Liver (tissue), 9 donors: ENCODE results near the gene TYW1. TPM values are rescaled to one million over a fixed set of nuclear protein-coding genes. Genes with fewer than 3 reads are reported as not detected.
"Not testable (repeated sequence)": the region's sequence is repeated elsewhere in the genome, so short reads cannot be mapped to it uniquely, and the experiment has no call there.

ENCODE experiments used
- DNase-seq: peaks from one replicate; pipeline ENCODE4 v3.0.0-alpha.2; 2017; ENCODE audit warnings: low spot score
- H3K27ac ChIP-seq, 2 donors: one replicate each; pipeline ENCODE4 v1.7.0; 2013; ENCODE audit warnings: inconsistent platforms in 2 of 2, low read length in 2 of 2, control low read depth in 1 of 2, low read depth in 1 of 2, mild to moderate bottlenecking in 1 of 2
- H3K27me3 ChIP-seq, 4 donors: one replicate each; pipeline versions ENCODE4 v1.6.1 to v1.7.0; 2013; ENCODE audit warnings: low read length in 3 of 4, inconsistent platforms in 1 of 4, mild to moderate bottlenecking in 1 of 4, moderate library complexity in 1 of 4; ENCODE audit not compliant: control insufficient read depth in 4 of 4, insufficient read depth in 4 of 4
- H3K36me3 ChIP-seq, 4 donors: one replicate each; pipeline versions ENCODE4 v1.6.1 to v1.7.0; 2013; ENCODE audit warnings: low read length in 3 of 4, mild to moderate bottlenecking in 3 of 4, low read depth in 1 of 4, moderate library complexity in 1 of 4; ENCODE audit not compliant: control insufficient read depth in 4 of 4, insufficient read depth in 3 of 4
- H3K4me1 ChIP-seq, 4 donors: one replicate each; pipeline versions ENCODE4 v1.6.1 to v1.7.0; 2013; ENCODE audit warnings: low read length in 3 of 4, mild to moderate bottlenecking in 3 of 4, moderate library complexity in 1 of 4; ENCODE audit not compliant: control insufficient read depth in 4 of 4, insufficient read depth in 4 of 4
- H3K4me3 ChIP-seq, 3 donors: one replicate each; pipeline versions ENCODE4 v1.6.1 to v1.7.0; 2013; ENCODE audit warnings: low read length in 3 of 3, control low read depth in 1 of 3, low read depth in 1 of 3, mild to moderate bottlenecking in 1 of 3
- H3K9ac ChIP-seq, 2 donors: one replicate each; pipeline ENCODE4 v1.7.0; 2013; ENCODE audit warnings: low read length in 2 of 2, mild to moderate bottlenecking in 2 of 2, moderate library complexity in 2 of 2, control low read depth in 1 of 2, low read depth in 1 of 2
- H3K9me3 ChIP-seq, 4 donors: one replicate each; pipeline versions ENCODE4 v1.6.1 to v1.7.0; 2013; ENCODE audit warnings: low read length in 3 of 4; ENCODE audit not compliant: control insufficient read depth in 4 of 4
- CTCF ChIP-seq: fragments of 150-350 bp; IDR thresholded peaks from 2 replicates; pipeline ENCODE4 v1.5.1; 2017; ENCODE audit warnings: improper control_type of control experiment, low read depth, low read length; ENCODE audit not compliant: missing input control
- EGR1 ChIP-seq, 2 donors: IDR thresholded peaks; 2 replicates each; pipeline ENCODE4 v1.6.1; 2016 to 2018; ENCODE audit warnings: antibody characterized with exemption in 2 of 2, low read depth in 2 of 2
- FOXA1 ChIP-seq: IDR thresholded peaks from 2 replicates; pipeline ENCODE4 v1.6.1; 2016; ENCODE audit warnings: antibody characterized with exemption
- FOXA2 ChIP-seq: IDR thresholded peaks from 2 replicates; pipeline ENCODE4 v1.6.1; 2016; ENCODE audit warnings: antibody characterized with exemption
- GABPA ChIP-seq, 2 donors: IDR thresholded peaks in 1 of 2; conservative IDR thresholded peaks in 1 of 2; 2 replicates each; pipeline ENCODE4 v1.6.1; 2016; ENCODE audit warnings: antibody characterized with exemption in 2 of 2, mild to moderate bottlenecking in 1 of 2, moderate library complexity in 1 of 2
- HNF4A ChIP-seq, 2 donors: conservative IDR thresholded peaks; 2 replicates each; pipeline ENCODE4 v1.6.1; 2016; ENCODE audit warnings: antibody characterized with exemption in 2 of 2, mild to moderate bottlenecking in 2 of 2
- HNF4G ChIP-seq: IDR thresholded peaks from 2 replicates; pipeline ENCODE4 v1.6.1; 2016; ENCODE audit warnings: antibody characterized with exemption
- JUND ChIP-seq, 2 donors: IDR thresholded peaks; 2 replicates each; pipeline ENCODE4 v1.6.1; 2016; ENCODE audit warnings: antibody characterized with exemption in 2 of 2
- MAX ChIP-seq: IDR thresholded peaks from 2 replicates; pipeline ENCODE4 v1.6.1; 2016; ENCODE audit warnings: antibody characterized with exemption
- NR2F2 ChIP-seq: IDR thresholded peaks from 2 replicates; pipeline ENCODE4 v1.6.1; 2016; ENCODE audit warnings: antibody characterized with exemption
- RAD21 ChIP-seq, 2 donors: IDR thresholded peaks; 2 replicates each; pipeline ENCODE4 v1.6.1; 2016; ENCODE audit warnings: antibody characterized with exemption in 2 of 2, mild to moderate bottlenecking in 2 of 2
- REST ChIP-seq: IDR thresholded peaks from 2 replicates; pipeline ENCODE4 v1.6.1; 2016; ENCODE audit warnings: antibody characterized with exemption, mild to moderate bottlenecking
- RXRA ChIP-seq, 2 donors: IDR thresholded peaks; 2 replicates each; pipeline ENCODE4 v1.6.1; 2017 to 2018; ENCODE audit warnings: antibody characterized with exemption in 2 of 2, mild to moderate bottlenecking in 1 of 2
- SP1 ChIP-seq: IDR thresholded peaks from 2 replicates; pipeline ENCODE4 v1.6.1; 2018; ENCODE audit warnings: antibody characterized with exemption, mild to moderate bottlenecking
- TAF1 ChIP-seq: conservative IDR thresholded peaks from 2 replicates; pipeline ENCODE4 v1.6.1; 2016; ENCODE audit warnings: antibody characterized with exemption, mild to moderate bottlenecking
- YY1 ChIP-seq: IDR thresholded peaks from 2 replicates; pipeline ENCODE4 v1.6.1; 2016; ENCODE audit warnings: antibody characterized with exemption, mild to moderate bottlenecking
- ZBTB33 ChIP-seq: IDR thresholded peaks from 2 replicates; pipeline ENCODE4 v1.6.1; 2016; ENCODE audit warnings: antibody characterized with exemption
- WGBS: extraction: QIAGEN DNeasy Blood & Tissue Kit; methylation state at CpG from one replicate; pipeline ENCODE4 v1.1.7; 2013; 5-methylcytosine and 5-hydroxymethylcytosine counted together
- polyA plus RNA-seq, 2 donors: library from polyadenylated mRNA; stranded (reverse) in 1 of 2; unstranded in 1 of 2; fragments of 200-250 nt in 1 of 2; fragments of >200 nt in 1 of 2; fragmentation: Nextera tagmentation in 1 of 2; extraction: Ambion mirVana in 1 of 2; gene quantifications; one replicate each; pipeline versions ENCODE4 v1.2.1 to v1.2.3, GENCODE V29; 2013 to 2015
- total RNA-seq, 2 donors: library from RNA; depleted of rRNA; stranded (reverse); fragments of >200 nt; gene quantifications; one replicate each; pipeline ENCODE4 v1.2.3, GENCODE V29; 2014
- TF ChIP-seq, protein P1 (sequence below): IDR thresholded peaks from 2 replicates; pipeline ENCODE4 v1.6.1; 2016; ENCODE audit warnings: antibody characterized with exemption
- donor health status: healthy.
- donor health status: healthy.
- donor health status: healthy.
- donor health status: healthy.
- donor health status: healthy.

The TYW1 gene
- total and polyA plus RNA-seq, 4 donors, result 6.7 to 16.6 (median 9.9) TPM

- H3K4me3 ChIP-seq, result no peak overlapping the region
- no peak for TF ChIP-seq RXRA (IDR thresholded peaks at IDR 0.05)
- no peak for TF ChIP-seq CTCF
- no peak for TF ChIP-seq HNF4A (conservative IDR thresholded peaks at IDR 0.05)
- no peak for TF ChIP-seq RAD21 (IDR thresholded peaks at IDR 0.05)
- TF ChIP-seq NR2F2, result no peak
- no peak for TF ChIP-seq ZBTB33
- TF ChIP-seq GABPA (IDR thresholded peaks at IDR 0.05 in 1 of 2, conservative IDR thresholded peaks at IDR 0.05 in 1 of 2), result no peak
- no peak for TF ChIP-seq HNF4G
- no peak for TF ChIP-seq EGR1 (IDR thresholded peaks at IDR 0.05; ENCODE audit: low read depth in 2 of 2)
- TF ChIP-seq SP1, result no peak
- TF ChIP-seq TAF1, result no peak
- TF ChIP-seq MAX, result no peak
- TF ChIP-seq FOXA1, result no peak
- no peak for TF ChIP-seq FOXA2
- TF ChIP-seq YY1, result no peak
- H3K27me3 ChIP-seq, result no peaks in the 10 kb centered on the region
- H3K36me3 ChIP-seq, result peaks cover 4 to 17% (median 7%) of the 10 kb centered on the region in 4 donors
- H3K9ac ChIP-seq, result no peak overlapping the region
- no peak for DNase-seq
- no peak overlapping the region for H3K27ac ChIP-seq
- peaks cover 0 to 3% (median 0%) of the 10 kb centered on the region in 4 donors for H3K4me1 ChIP-seq
- 93% methylated on average over 2 of the region's 2 CpGs for WGBS
- no peaks in the 10 kb centered on the region for H3K9me3 ChIP-seq
Observed at GRCh38 chr7:67006965-67007364, 10.3 kb downstream of the TYW1 start.

DNA sequence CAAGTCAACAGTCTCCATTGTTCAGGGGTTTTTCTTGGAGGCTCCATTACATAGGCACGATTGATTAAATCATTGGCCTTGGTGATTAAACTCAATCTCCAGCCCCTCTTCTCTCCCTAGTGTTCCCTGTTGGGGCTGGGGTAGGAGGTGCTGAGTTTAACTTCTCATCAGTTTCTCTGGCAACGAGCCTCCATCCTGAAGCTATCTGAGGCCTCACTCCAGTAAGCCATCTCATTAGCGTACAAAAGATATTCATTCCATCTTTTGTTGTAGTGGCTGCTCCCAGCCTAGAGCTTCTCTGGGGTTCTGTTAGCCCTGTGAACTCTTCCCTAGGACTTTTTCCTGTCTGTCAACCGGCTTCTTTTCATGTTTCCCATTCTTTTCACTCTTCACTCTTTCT, 11.6 kb downstream of the TYW1 start:
- Histone ChIP-seq H3K4me1 (peaks cover 0 to 3% (median 0%) of the 10 kb centered on the region in 4 donors), H3K9ac (no peak overlapping the region), H3K36me3 (peaks cover 4 to 21% (median 7%) of the 10 kb centered on the region in 4 donors), H3K27ac (no peak overlapping the region), H3K9me3 (no peaks in the 10 kb centered on the region), H3K4me3 (no peak overlapping the region), H3K27me3 (no peaks in the 10 kb centered on the region)
- WGBS, result 93% methylated on average over 4 of the region's 4 CpGs
- no peak for DNase-seq
- TF ChIP-seq ZBTB33 (no peak), HNF4G (no peak), NR2F2 (no peak), YY1 (no peak), REST (no peak), FOXA1 (no peak), HNF4A (conservative IDR thresholded peaks at IDR 0.05) (no peak), MAX (no peak), RAD21 (IDR thresholded peaks at IDR 0.05) (no peak), JUND (IDR thresholded peaks at IDR 0.05) (no peak)
- TF ChIP-seq, protein P1, sequence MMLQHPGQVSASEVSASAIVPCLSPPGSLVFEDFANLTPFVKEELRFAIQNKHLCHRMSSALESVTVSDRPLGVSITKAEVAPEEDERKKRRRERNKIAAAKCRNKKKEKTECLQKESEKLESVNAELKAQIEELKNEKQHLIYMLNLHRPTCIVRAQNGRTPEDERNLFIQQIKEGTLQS, result no peak

GRCh38 chr7:67009677-67010076, 13.0 kb downstream of the TYW1 start:
- H3K9me3 ChIP-seq, H3K4me1 ChIP-seq, H3K9ac ChIP-seq, H3K27me3 ChIP-seq, H3K4me3 ChIP-seq, H3K27ac ChIP-seq, DNase-seq: not testable (repeated sequence)
- 90% methylated on average over 3 of the region's 3 CpGs for WGBS
- peaks cover 4 to 24% (median 7%) of the 10 kb centered on the region in 4 donors for H3K36me3 ChIP-seq
